HG03196 (cell line): ENCODE data around the gene USP12.

Experiments
- ATAC-seq: cut with Tn5 transposase; IDR thresholded peaks from one replicate; pipeline ENCODE4 v1.9.1; 2021; ENCODE audit not compliant: unreplicated experiment

The USP12 gene

GRCh38 chr13:27183561-27184147 is 12.0 kb upstream of the USP12 start:
- ATAC-seq = no peak

- ATAC-seq = no peak
These were observed 11.4 kb upstream of the USP12 start for GRCh38 chr13:27182844-27183497.

- no peak for ATAC-seq
These were observed 10.4 kb upstream of the USP12 start for GRCh38 chr13:27182054-27182453.

- ATAC-seq = no peak
These were observed 6.2 kb upstream of the USP12 start for GRCh38 chr13:27177852-27178251.

DNA sequence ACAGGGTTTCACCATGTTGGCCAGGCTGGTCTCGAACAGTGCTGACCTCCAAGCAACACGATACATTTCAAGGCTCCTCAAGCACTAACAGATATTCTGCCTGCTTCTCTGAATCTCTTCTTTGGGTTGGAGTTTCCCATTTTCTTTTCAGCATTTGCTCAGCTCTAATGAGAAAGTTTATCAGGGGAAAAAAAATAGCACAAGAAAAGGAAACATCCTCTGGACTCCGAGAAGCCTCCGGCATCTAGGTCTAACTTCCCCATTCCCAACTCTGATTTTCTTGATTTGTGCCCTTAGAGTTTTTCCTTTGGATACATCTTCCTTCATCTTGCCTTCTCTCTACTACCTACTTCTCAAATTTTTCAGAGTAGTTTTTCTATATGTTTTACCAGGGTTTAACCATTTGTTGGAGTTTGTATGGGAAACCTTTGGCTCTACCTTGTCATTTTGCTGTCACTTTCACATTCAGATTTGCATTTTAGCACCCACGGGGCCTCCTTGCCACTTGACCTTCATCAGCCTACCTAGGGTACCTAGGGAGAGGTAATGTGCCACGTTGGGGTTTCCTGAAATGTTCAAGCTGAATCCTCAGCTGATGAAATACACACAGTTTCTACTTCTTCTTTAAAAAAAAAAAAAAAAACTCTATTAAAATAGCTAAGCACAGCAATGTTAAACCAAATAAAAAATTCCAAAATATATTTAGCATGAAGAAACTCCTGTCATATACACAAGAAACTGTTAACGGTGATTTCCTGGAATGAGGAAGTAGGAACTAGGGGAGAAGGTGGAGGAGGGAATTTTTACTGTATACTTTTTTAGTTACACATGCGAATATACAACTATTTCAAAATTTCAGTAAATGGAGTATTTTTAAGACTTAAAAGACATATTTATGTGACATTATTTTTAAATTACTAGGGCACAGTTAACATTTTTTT is 5.1 kb upstream of the USP12 start:
- ATAC-seq = no peak

DNA sequence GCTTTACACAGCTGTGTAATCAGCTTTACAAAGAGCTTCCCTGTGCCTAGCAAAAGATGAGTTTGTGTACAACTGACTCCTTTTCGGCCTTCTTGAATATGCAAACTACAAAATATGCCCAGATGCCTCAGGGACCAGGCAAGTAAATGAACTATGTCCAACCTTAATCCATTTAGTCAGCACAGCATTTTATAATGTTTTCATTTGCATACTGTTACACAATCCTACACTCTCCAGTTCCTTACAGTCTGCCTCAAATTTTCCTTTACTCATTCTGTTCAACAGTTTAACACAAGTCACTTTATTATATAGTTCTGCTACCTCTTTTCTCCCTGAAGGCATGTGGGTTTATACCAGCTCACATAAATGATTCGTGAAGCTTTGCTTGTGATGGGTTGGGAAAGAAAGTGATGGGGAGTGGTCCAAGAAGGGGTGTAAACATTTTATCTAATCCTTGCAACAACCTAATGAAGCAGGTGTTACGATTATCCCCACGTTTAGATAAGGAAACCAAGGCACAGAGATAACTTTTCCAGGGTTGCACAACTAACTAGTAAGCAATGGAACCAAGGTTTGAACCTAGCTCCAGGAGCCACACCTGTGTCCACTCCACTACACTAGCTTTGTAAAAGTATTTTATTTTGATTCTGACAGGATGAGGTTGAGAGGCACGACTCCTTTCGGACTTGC is 3.3 kb upstream of the USP12 start:
- ATAC-seq = no peak

GRCh38 chr13:27172495-27172842 is 858 bp upstream of the USP12 start:
- ATAC-seq = no peak

DNA sequence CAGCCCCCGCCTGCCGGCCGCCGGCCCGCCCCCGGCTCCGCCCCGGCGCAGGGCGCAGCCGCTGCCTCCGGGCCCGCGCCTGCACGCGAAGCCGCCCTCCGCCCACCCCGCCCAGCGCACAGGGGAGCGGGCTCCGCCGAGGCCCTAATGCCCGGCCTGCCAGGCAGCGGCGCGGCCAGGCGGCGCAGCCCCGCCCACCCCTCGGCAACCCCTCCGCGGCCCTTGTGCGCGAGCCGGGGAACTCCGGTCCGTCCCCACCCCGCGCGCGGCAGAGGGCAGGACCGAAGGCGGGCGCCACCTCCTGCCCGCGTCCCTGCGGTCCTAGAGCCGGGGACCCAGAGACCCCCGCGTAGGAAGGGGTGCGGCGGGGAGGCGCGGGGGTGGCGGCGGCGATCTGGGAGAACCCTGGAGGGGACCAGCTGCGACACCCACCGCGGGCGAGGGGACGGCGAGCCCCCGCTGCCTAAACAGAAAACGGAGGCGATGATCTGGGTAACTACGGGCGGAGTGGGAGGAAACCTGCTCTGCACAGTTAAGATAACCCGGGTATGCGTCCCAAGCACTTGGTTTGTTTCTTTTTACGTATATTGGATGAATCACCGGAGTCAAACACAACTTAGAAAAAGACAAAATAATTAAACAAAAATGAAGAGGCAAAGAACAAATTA is 350 bp upstream of the USP12 start:
- ATAC-seq = peak; percentile 79

- peak; percentile 12 for ATAC-seq
These were observed 931 bp downstream of the USP12 start for GRCh38 chr13:27170516-27171243.

DNA sequence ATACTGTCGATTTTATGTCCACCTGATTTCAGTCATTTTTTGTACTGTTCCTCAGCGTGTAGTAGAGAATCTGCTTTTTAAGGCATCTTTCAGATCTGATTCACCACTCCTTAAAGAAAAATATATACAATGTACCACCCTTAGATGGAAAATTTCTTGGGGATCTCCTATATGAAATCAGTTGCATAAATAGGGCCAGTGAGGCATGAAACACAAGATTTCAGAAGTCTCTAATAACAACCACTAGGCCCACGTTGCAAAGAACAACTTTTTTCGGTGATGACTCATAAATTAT is 1.4 kb downstream of the USP12 start:
- ATAC-seq = peak; percentile 16

DNA sequence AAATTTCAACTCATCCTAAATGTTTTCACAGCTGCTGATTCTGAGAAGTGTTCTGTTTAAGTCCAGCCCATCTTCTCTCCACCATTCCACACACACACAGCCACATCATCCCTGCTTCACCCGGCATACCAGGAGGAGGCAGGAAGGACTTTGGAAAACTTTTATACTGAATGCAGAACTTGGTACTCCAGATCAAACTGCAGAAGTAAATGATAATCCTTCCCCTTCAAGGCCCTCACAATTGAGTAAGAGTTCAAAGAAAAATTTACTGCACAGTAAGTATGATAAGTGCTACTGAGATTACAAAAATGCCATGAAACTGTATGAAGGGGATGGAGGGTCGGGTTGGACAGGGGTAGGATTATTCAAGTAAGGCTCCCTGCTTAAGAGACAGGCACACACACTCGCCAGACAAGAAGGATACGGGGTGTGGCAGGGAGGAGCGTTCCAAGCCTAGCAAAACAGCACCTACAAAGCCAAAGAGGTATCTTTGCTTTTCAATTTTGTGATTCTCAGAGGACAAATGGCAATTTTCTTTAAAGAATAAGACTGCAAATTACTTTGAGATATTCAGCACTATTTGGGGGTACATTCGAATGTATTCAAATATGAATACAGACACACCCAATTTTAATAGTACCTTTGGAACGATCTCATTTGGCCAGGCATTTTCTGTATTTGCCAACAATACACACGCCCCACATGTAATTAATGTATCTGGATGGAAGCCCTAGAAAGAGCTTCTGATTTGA is 2.5 kb downstream of the USP12 start:
- ATAC-seq = no peak

DNA sequence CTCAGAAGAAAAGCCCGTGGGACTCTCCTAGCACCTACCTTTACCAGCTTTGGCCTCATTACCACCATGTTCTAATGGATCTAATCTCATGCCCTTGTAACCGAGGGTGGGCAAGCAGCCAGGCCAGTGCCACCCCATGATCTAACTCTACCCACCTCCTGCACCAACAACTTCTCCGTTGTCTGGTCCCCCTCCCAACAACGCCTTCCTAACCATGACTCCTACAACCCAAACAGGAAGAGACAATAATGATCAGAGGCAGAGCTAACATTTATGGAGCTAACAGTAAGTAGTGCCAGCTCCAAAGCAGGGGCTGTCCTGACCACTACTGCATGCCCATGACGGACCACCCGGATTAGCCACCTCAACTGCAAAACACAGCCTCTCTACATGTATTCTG is 3.5 kb downstream of the USP12 start:
- ATAC-seq = no peak

GRCh38 chr13:27166313-27166712 is 5.3 kb downstream of the USP12 start:
- ATAC-seq = no peak

DNA sequence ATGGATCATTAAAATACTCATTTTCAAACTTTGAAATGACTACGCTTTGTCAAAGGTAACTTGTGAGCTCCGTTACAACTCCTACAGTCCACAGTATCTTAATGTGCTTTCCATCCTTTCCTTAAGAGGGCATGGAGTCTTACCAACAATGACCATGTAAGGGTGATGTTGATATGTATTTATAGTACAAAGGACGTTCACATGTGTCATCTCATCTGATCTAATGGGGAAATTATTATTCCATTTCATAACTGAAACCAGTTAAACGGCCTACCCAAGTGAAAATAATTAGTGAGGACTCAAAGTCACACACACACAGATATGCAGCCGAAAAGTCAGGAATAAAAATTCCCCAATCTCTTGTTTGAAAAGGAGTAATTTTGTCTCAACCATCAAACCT is 9.6 kb downstream of the USP12 start:
- no peak for ATAC-seq

DNA sequence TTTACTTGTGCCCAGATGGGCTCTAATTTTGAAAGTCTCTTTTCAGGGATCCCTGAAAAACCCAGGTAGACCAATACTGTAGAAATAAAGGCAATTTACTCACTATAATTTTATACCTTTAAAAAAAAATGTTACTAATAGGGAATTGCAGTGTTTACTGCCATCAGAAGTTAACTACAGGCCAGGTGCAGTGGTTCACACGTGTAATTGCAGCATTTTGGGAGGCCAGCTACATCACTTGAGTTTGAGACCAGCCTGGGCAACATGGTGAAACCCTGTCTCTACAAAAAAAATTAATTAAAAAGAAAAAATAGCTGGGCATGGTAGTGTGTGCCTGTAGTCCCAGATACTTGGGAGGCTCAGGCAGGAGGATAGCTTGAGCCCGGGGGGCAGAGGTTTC is 10.2 kb downstream of the USP12 start:
- ATAC-seq = no peak

- ATAC-seq = no peak
These were observed 10.8 kb downstream of the USP12 start for GRCh38 chr13:27160657-27161295.

DNA sequence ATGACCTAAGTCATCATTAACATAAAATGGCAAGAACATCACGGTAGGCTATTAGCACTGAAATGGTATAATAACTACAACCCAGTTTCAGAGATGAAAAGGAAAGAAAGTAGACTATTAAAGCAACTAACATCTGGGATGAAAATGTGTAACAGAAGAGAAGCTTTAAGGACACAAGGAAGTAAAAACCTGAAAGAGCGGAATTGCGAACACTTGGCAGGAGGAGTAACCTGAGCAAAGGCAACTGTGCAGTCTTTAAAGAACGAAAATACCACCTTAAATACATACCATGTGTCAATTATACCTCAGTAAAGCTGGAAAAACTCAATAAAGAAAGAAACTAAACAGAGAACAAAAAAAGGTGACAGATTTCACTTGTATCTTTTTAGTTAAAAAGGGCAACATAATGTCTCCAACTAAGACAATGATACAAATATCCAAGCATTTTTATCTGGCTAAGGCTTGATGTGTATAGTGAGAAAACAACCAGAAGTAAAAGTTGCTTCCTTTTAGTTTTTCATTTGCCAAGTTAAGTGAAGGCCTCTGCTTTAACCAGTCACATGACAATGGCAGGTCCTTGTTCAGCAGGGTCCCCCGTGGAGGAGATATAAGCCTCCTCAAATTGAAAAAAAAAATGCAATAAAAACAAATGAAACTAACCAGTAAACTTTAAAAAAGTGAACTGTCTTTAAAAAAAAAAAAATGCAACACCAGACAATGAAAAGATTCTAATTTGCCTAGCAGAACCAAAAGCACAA is 11.6 kb downstream of the USP12 start:
- ATAC-seq = no peak

GRCh38 chr13:27158335-27158734 is 13.3 kb downstream of the USP12 start:
- no peak for ATAC-seq
